Gastrocnemius medialis (tissue), 4 donors: ENCODE measurements around the gene DNAJB14. TPM values are rescaled to one million over a fixed set of nuclear protein-coding genes. Genes with fewer than 3 reads are reported as not detected.

ENCODE experiments used
- ATAC-seq, 2 donors: fragments of 150-250 bp; one replicate each; pipeline ENCODE4 v1.9.1; 2016
- DNase-seq, 2 donors: peaks; one replicate each; pipeline ENCODE4 v3.0.0-alpha.2; 2019
- H3K27ac ChIP-seq, 4 donors: fragments of 200-600 bp; sonication (generic); 1 replicate in 1 of 4; 2 replicates in 3 of 4; pipeline ENCODE4 v1.5.1; 2016 to 2018; ENCODE audit warnings: mild to moderate bottlenecking in 2 of 4, moderate library complexity in 1 of 4
- H3K27me3 ChIP-seq, 3 donors: fragments of 200-600 bp; sonication (generic) in 2 of 3; 1 replicate in 1 of 3; 2 replicates in 2 of 3; pipeline versions ENCODE4 v1.5.1 to v1.6.0; 2016 to 2019; ENCODE audit warnings: mild to moderate bottlenecking in 1 of 3, moderate library complexity in 1 of 3
- H3K36me3 ChIP-seq, 2 donors: fragments of 200-600 bp; sonication (generic) in 1 of 2; one replicate each; pipeline ENCODE4 v1.5.1; 2017 to 2018
- H3K4me1 ChIP-seq, 2 donors: fragments of 200-600 bp; sonication (generic) in 1 of 2; one replicate each; pipeline ENCODE4 v1.5.1; 2016 to 2017; ENCODE audit warnings: mild to moderate bottlenecking in 2 of 2
- H3K4me3 ChIP-seq, 4 donors: fragments of 200-600 bp; sonication (generic) in 3 of 4; 1 replicate in 1 of 4; 2 replicates in 3 of 4; pipeline ENCODE4 v1.5.1; 2016 to 2019; ENCODE audit warnings: mild to moderate bottlenecking in 2 of 4
- H3K9me3 ChIP-seq, 3 donors: fragments of 200-600 bp; sonication (generic) in 2 of 3; 1 replicate in 1 of 3; 2 replicates in 2 of 3; pipeline ENCODE4 v1.5.1; 2016 to 2019
- CTCF ChIP-seq, 5 experiments: fragments of 450-650 bp in 3 of 5; fragments of 200-600 bp in 2 of 5; sonication (generic) in 2 of 5; IDR thresholded peaks in 4 of 5; conservative IDR thresholded peaks in 1 of 5; 1 replicate in 4 of 5; 2 replicates in 1 of 5; pipeline ENCODE4 v1.5.1; 2016 to 2019; ENCODE audit warnings: antibody characterized with exemption in 5 of 5, mild to moderate bottlenecking in 3 of 5, moderate library complexity in 3 of 5
- POLR2A ChIP-seq, 2 donors: fragments of 450-650 bp; IDR thresholded peaks; one replicate each; pipeline ENCODE4 v1.6.1; 2017; ENCODE audit warnings: antibody characterized with exemption in 2 of 2, mild to moderate bottlenecking in 2 of 2, moderate library complexity in 2 of 2
- in situ Hi-C, 4 donors: fragments of 200-750 bp; cut with MboI; loops; one replicate each; pipeline versions ENCODE4 v1.15.0 to v1.8.0; 2017; ENCODE audit warnings: low sequenced_read_pairs in 4 of 4
- intact Hi-C: fragments of 100-400 bp; cut with DNase I; formaldehyde crosslinking; loops from one replicate; pipeline ENCODE4 v1.15.1; 2023; ENCODE audit warnings: low total_unique reads
- total RNA-seq, 4 donors: library from RNA; depleted of rRNA; stranded (reverse); fragments of >200 nt; gene quantifications; one replicate each; pipeline versions ENCODE4 v1.1.0 to v1.2.3, GENCODE V29; 2016

DNAJB14 gene
- total RNA-seq, 4 donors from 2014 or later: 14.2 to 26.9 (median 15.2) TPM

GRCh38 chr4:99938243-99938753, 8.1 kb downstream of the DNAJB14 start:
- Histone ChIP-seq H3K4me1 (peaks cover 0 to 1% of the 10 kb centered on the region in 2 donors), H3K4me3 (no peak overlapping the region), H3K27ac (no peak overlapping the region), H3K27me3 (no peaks in the 10 kb centered on the region), H3K36me3 (peaks cover 0 to 4% of the 10 kb centered on the region in 2 donors), H3K9me3 (peaks cover 0 to 7% (median 6%) of the 10 kb centered on the region in 3 donors)
- DNase-seq (no peak), ATAC-seq (no peak)
- in situ Hi-C loops: loop anchor here in 1 of 4 donors (25.0 kb wide), 1 partner anchor 376 kb away; the partner anchor contains the start of genes MTTP and TRMT10A
- intact Hi-C loops: no loop called here
- TF ChIP-seq CTCF (IDR thresholded peaks at IDR 0.05 in 4 of 5, conservative IDR thresholded peaks at IDR 0.05 in 1 of 5): no peak
- TF ChIP-seq POLR2A (IDR thresholded peaks at IDR 0.05): no peak

GRCh38 chr4:99934891-99935290, 11.5 kb downstream of the DNAJB14 start:
- Histone ChIP-seq H3K36me3 (peaks cover 0 to 8% of the 10 kb centered on the region in 2 donors), H3K4me1 (no peaks in the 10 kb centered on the region), H3K4me3 (no peak overlapping the region), H3K27ac (no peak overlapping the region), H3K27me3 (no peaks in the 10 kb centered on the region), H3K9me3 (peaks cover 0 to 7% (median 6%) of the 10 kb centered on the region in 3 donors)
- no peak for DNase-seq
- in situ Hi-C loops (loop anchor here in 1 of 4 donors (25.0 kb wide), 1 partner anchor 373 kb away; the partner anchor contains the start of genes MTTP and TRMT10A), intact Hi-C loops (no loop called here)
- no peak for ATAC-seq
- no peak for TF ChIP-seq CTCF (IDR thresholded peaks at IDR 0.05 in 4 of 5, conservative IDR thresholded peaks at IDR 0.05 in 1 of 5)
- TF ChIP-seq POLR2A (IDR thresholded peaks at IDR 0.05): no peak

GRCh38 chr4:99927566-99927965, 18.9 kb downstream of the DNAJB14 start:
- intact Hi-C loops: no loop called here

GRCh38 chr4:99921174-99921573, 25.2 kb downstream of the DNAJB14 start:
- H3K4me3 ChIP-seq: no peak overlapping the region
- peaks cover 0 to 24% of the 10 kb centered on the region in 2 donors for H3K36me3 ChIP-seq
- H3K27ac ChIP-seq: no peak overlapping the region
- no peak for TF ChIP-seq CTCF (IDR thresholded peaks at IDR 0.05 in 4 of 5, conservative IDR thresholded peaks at IDR 0.05 in 1 of 5)
- no peak for TF ChIP-seq POLR2A (IDR thresholded peaks at IDR 0.05)
- no peaks in the 10 kb centered on the region for H3K9me3 ChIP-seq
- in situ Hi-C loops (no loop called here), intact Hi-C loops (no loop called here)
- ATAC-seq (no peak), DNase-seq (no peak)
- no peaks in the 10 kb centered on the region for H3K4me1 ChIP-seq
- H3K27me3 ChIP-seq: no peaks in the 10 kb centered on the region

More at GRCh38 chr4:99927566-99927965, 18.9 kb downstream of the DNAJB14 start:
- Histone ChIP-seq H3K4me3 (no peak overlapping the region), H3K27me3 (no peaks in the 10 kb centered on the region), H3K36me3 (peaks cover 0 to 9% of the 10 kb centered on the region in 2 donors), H3K27ac (no peak overlapping the region), H3K4me1 (no peaks in the 10 kb centered on the region), H3K9me3 (no peaks in the 10 kb centered on the region)
- no peak for TF ChIP-seq POLR2A (IDR thresholded peaks at IDR 0.05)
- TF ChIP-seq CTCF (IDR thresholded peaks at IDR 0.05 in 4 of 5, conservative IDR thresholded peaks at IDR 0.05 in 1 of 5): no peak
- ATAC-seq (no peak), DNase-seq (no peak)
- in situ Hi-C loops: loop anchor here in 1 of 4 donors (25.0 kb wide), 1 partner anchor 365 kb away; the partner anchor contains the start of genes MTTP and TRMT10A
